Mammary epithelial cell (primary cell): ENCODE results near the gene CIZ1.

Experiments
- EZH2 ChIP-seq: IDR thresholded peaks from 2 replicates; pipeline ENCODE4 v1.6.1; 2012; ENCODE audit warnings: low read length, inconsistent platforms, borderline replicate concordance
- TF ChIP-seq, protein P1 (sequence below), 2 donors: IDR thresholded peaks in 1 of 2; conservative IDR thresholded peaks in 1 of 2; 2 replicates each; pipeline ENCODE4 v1.5.1; 2011 to 2012; ENCODE audit warnings: inconsistent platforms in 2 of 2, low read length in 2 of 2, mild to moderate bottlenecking in 2 of 2, control low read depth in 1 of 2, low read depth in 1 of 2; ENCODE audit not compliant: insufficient read depth in 1 of 2; ENCODE audit errors: extremely low read depth in 1 of 2

DNA sequence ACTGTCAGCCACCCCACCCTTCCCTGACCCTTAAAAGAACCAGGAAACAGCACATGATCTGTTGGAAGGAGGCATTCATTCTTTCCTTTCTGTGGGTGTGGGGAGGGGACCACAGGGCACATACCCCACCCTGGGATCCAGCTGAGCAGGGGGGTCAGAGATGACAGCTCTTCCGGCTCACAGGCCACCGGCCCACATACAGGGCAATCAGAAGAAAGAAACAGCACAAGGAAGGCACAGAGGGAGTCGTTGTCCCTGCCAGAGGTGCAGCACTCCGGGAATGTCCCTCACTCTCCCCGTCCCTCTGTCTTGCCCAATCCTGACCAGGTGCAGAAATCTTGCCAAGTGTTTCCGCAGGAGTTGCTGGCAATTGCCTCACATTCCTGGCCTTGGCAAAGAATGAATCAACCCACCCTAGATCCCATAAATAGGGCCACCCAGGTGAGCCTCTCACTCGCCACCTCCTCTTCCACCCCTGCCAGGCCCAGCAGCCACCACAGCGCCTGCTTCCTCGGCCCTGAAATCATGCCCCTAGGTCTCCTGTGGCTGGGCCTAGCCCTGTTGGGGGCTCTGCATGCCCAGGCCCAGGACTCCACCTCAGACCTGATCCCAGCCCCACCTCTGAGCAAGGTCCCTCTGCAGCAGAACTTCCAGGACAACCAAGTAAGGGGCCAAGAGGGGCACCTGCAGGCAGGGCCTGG lies 42.2 kb downstream of the CIZ1 start, which contains the start of gene LCN2:
- TF ChIP-seq, protein P1, sequence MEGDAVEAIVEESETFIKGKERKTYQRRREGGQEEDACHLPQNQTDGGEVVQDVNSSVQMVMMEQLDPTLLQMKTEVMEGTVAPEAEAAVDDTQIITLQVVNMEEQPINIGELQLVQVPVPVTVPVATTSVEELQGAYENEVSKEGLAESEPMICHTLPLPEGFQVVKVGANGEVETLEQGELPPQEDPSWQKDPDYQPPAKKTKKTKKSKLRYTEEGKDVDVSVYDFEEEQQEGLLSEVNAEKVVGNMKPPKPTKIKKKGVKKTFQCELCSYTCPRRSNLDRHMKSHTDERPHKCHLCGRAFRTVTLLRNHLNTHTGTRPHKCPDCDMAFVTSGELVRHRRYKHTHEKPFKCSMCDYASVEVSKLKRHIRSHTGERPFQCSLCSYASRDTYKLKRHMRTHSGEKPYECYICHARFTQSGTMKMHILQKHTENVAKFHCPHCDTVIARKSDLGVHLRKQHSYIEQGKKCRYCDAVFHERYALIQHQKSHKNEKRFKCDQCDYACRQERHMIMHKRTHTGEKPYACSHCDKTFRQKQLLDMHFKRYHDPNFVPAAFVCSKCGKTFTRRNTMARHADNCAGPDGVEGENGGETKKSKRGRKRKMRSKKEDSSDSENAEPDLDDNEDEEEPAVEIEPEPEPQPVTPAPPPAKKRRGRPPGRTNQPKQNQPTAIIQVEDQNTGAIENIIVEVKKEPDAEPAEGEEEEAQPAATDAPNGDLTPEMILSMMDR (conservative IDR thresholded peaks at IDR 0.05 in 1 of 2, IDR thresholded peaks at IDR 0.05 in 1 of 2; ENCODE audit: extremely low read depth in 1 of 2, insufficient read depth in 1 of 2, low read depth in 1 of 2, low read length in 2 of 2), result no peak
- TF ChIP-seq EZH2, result no peak
